ENCODE measurements around the gene EIF3D. TPM values are rescaled to one million over a fixed set of nuclear protein-coding genes. Genes with fewer than 3 reads are reported as not detected.
"Not testable (repeated sequence)": the region's sequence is repeated elsewhere in the genome, so short reads cannot be mapped to it uniquely, and the experiment has no call there.

The EIF3D gene
- total and polyA plus RNA-seq, 2 of the 8 experiments (the other 6 are each of a cell fraction or from before 2014, with no cell fraction given) = 195 to 408 TPM

DNA sequence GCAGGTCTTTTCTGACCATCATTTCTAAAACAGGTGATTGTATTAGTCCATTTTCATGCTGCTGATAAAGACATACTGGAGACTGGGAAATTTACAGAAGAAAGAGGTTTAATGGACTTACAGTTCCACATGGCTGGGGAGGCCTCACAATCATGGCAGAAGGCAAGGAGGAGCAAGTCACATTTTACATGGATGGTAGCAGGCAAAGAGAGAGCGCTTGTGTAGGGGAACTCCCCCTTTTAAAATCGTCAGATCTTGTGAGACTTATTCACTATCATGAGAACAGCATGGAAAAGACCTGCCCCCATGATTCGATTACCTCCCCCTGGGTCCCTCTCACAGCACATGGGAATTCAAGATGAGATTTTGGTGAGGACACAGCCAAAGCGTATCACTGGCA, 4.4 kb upstream of the EIF3D start:
- H3K4me3 ChIP-seq (ENCODE audit: extremely low read depth in 1 of 4, insufficient read depth in 2 of 4, low read depth in 3 of 4, low read length in 4 of 4); H3K18ac ChIP-seq (ENCODE audit: extremely low read depth, low read length); H3K4ac ChIP-seq (replicated peaks; ENCODE audit: insufficient read length, low read depth, low read length); FAIRE-seq; H3K27me3 ChIP-seq (replicated peaks in 1 of 4; ENCODE audit: control insufficient read depth in 3 of 4, extremely low read depth in 1 of 4, insufficient read depth in 3 of 4, low read length in 3 of 4); CTCF ChIA-PET (ENCODE audit: partially characterized antibody); H3K79me1 ChIP-seq (ENCODE audit: low read depth, low read length); H3K23ac ChIP-seq (ENCODE audit: insufficient read length); H3K79me2 ChIP-seq (ENCODE audit: control insufficient read depth in 1 of 2, insufficient read depth in 2 of 2, low read length in 2 of 2); H2BK5ac ChIP-seq (ENCODE audit: low read depth, low read length); H3K14ac ChIP-seq (ENCODE audit: insufficient read length); H3K9ac ChIP-seq (replicated peaks in 1 of 4; ENCODE audit: extremely low read depth in 1 of 4, low read depth in 3 of 4, low read length in 3 of 4); H4K91ac ChIP-seq (replicated peaks; ENCODE audit: insufficient read length, low read length); H2BK12ac ChIP-seq (ENCODE audit: low read depth, low read length); H2BK20ac ChIP-seq (ENCODE audit: low read length); H2BK120ac ChIP-seq (replicated peaks; ENCODE audit: low read depth, low read length); H2BK15ac ChIP-seq (ENCODE audit: low read length); H2AFZ ChIP-seq (ENCODE audit: low read length); H2AK5ac ChIP-seq (ENCODE audit: low read depth, low read length); DNase-seq (ENCODE audit: low read depth in 1 of 2, low spot score in 2 of 2); H3K56ac ChIP-seq (replicated peaks; ENCODE audit: insufficient read length, low read depth, low read length); H4K5ac ChIP-seq (ENCODE audit: insufficient read length, low read depth, low read length); H3K4me2 ChIP-seq (ENCODE audit: insufficient read depth in 1 of 2, low read depth in 2 of 2, low read length in 2 of 2); POLR2A ChIA-PET (ENCODE audit: partially characterized antibody); H4K20me1 ChIP-seq (replicated peaks in 1 of 2; ENCODE audit: control insufficient read depth in 1 of 2, insufficient read depth in 2 of 2, low read length in 2 of 2); H3K36me3 ChIP-seq (ENCODE audit: control insufficient read depth in 2 of 4, insufficient read depth in 4 of 4, low read length in 3 of 4); H3K9me3 ChIP-seq (ENCODE audit: insufficient read depth in 2 of 2, low read depth in 1 of 2, low read length in 1 of 2); H3K23me2 ChIP-seq (ENCODE audit: low read depth, low read length); H4K8ac ChIP-seq (ENCODE audit: extremely low read depth, insufficient read depth, low read length); H3K27ac ChIP-seq (ENCODE audit: low read depth, low read length); H3K4me1 ChIP-seq (replicated peaks in 1 of 4; ENCODE audit: control insufficient read depth in 3 of 4, insufficient read depth in 4 of 4, low read length in 3 of 4): not testable (repeated sequence)
- WGBS, 2 experiments (ENCODE audit: extremely low coverage in 1 of 2, insufficient coverage in 1 of 2, insufficient read length in 1 of 2, insufficient replicate concordance in 2 of 2, low coverage in 1 of 2, low lambda C conversion rate in 2 of 2, missing lambda C conversion rate in 1 of 2) = 85% methylated on average over 4 of the region's 4 CpGs; no CpG with 5 or more reads in 1 of the 2 experiments
